Ovary (tissue), 9 donors: ENCODE results near the gene TTC33. TPM values are rescaled to one million over a fixed set of nuclear protein-coding genes. Genes with fewer than 3 reads are reported as not detected.

Source experiments
- DNase-seq, 5 donors: peaks; one replicate each; pipeline ENCODE4 v3.0.0-alpha.2; 2019 to 2020
- H3K27ac ChIP-seq, 2 donors: fragments of 200-600 bp; one replicate each; pipeline versions ENCODE4 v1.5.1 to v1.8.0; 2019 to 2022
- H3K27me3 ChIP-seq: fragments of 200-600 bp; one replicate; pipeline ENCODE4 v1.8.0; 2022
- H3K36me3 ChIP-seq: fragments of 200-600 bp; sonication (generic); one replicate; pipeline ENCODE4 v1.5.1; 2019
- H3K4me1 ChIP-seq: one replicate; pipeline ENCODE4 v1.8.1; 2013; ENCODE audit warnings: mild to moderate bottlenecking, moderate library complexity; ENCODE audit not compliant: insufficient read depth
- H3K4me3 ChIP-seq: fragments of 200-600 bp; sonication (generic); one replicate; pipeline ENCODE4 v1.5.1; 2017
- H3K9me3 ChIP-seq, 2 donors: fragments of 200-600 bp in 1 of 2; sonication (generic) in 1 of 2; one replicate each; pipeline versions ENCODE4 v1.5.1 to v1.8.1; 2013 to 2019; ENCODE audit warnings: mild to moderate bottlenecking in 1 of 2, moderate library complexity in 1 of 2
- CTCF ChIP-seq, 3 donors: fragments of 450-650 bp in 2 of 3; fragments of 200-600 bp in 1 of 3; IDR thresholded peaks; one replicate each; pipeline versions ENCODE4 v1.5.1 to v1.8.0; 2016 to 2022; ENCODE audit warnings: antibody characterized with exemption in 3 of 3, mild to moderate bottlenecking in 1 of 3
- EP300 ChIP-seq: sonication (generic); formaldehyde crosslinking; IDR thresholded peaks from one replicate; pipeline ENCODE4 v1.6.1; 2017; ENCODE audit warnings: antibody characterized with exemption
- POLR2A ChIP-seq: fragments of 450-650 bp; IDR thresholded peaks from one replicate; pipeline ENCODE4 v1.6.1; 2017; ENCODE audit warnings: antibody characterized with exemption, mild to moderate bottlenecking, moderate library complexity
- WGBS, 3 donors: extraction: QIAGEN DNeasy Blood & Tissue Kit in 1 of 3; methylation state at CpG; one replicate each; pipeline versions ENCODE4 v1.1.5 to v1.1.7; 2013 to 2017; 5-methylcytosine and 5-hydroxymethylcytosine counted together
- intact Hi-C, 4 donors: fragments of 100-400 bp; cut with DNase I; formaldehyde crosslinking; loops; one replicate each; pipeline versions ENCODE4 v1.11.0 to v1.15.1; 2022 to 2023
- polyA plus RNA-seq, 2 donors: library from polyadenylated mRNA; stranded (reverse); fragments of 200-250 nt in 1 of 2; fragments of 350-450 nt in 1 of 2; fragmentation: Illumina TruSeq in 1 of 2; extraction: RNeasy Lipid Tissue Mini Kit (QIAGEN cat#74804) in 1 of 2; gene quantifications; one replicate each; pipeline ENCODE4 v1.2.3, GENCODE V29; 2013 to 2014
- total RNA-seq, 7 donors: library from RNA; depleted of rRNA in 2 of 7; stranded (reverse); fragments of >200 nt in 2 of 7; fragmentation: NEBNext Ultra II Directional in 3 of 7; extraction: Animal tissue kit (Norgen Biotek cat#: 25700) in 3 of 7; gene quantifications; one replicate each; pipeline versions ENCODE4 v1.1.0 to v1.2.4, GENCODE V29; 2016 to 2023
- donor health status: DM: no; HTN: no; CAD: no; lungs with moderate emphysema.
- donor health status: DM: no; HTN: no; CAD: no.
- donor health status: Bipolar disorder and iron deficiency.
- donor health status: DM: yes; HTN: yes; CAD: no.
- donor health status: DM: no; HTN: no; CAD: no.
- donor health status: DM: yes; HTN: yes; CAD: no.

Gene TTC33
- total and polyA plus RNA-seq, 9 donors, result 10.6 to 26.0 (median 18.8) TPM

GRCh38 chr5:40606077-40606765 is 149.5 kb downstream of the TTC33 start:
- no peak overlapping the region for H3K4me3 ChIP-seq
- intact Hi-C loops, result no loop called here

DNA sequence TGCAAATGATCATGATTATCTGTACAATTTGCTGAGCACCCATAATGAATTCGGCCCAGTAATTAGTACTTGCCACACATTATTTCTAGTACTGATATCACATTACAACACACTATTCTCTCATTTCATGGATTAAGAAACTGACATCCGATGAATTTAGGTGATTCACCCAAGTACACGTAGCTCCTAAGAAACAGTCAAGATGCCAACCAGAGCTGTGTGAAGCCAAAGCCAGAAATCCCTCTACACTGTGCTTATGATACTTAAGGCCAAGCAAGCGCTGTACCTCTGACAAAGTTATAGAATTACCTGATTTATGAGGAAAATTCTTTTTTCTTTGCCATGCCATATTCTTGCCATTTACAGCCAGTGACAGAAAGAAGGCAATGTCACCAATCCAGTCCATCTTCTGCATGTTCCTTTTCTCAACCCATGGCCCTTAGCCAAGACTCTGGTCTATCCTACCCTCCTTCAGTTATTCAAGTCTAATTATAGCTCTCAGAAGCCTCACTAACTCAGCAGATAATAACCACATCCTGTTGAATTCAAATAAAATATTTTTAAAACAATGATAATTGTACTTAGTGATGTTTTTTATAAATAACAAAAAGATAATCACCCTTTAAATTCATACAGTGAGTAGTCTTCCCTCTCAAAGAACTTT is 150.3 kb downstream of the TTC33 start:
- H3K4me3 ChIP-seq, result no peak overlapping the region
- no peaks in the 10 kb centered on the region for H3K36me3 ChIP-seq
- DNase-seq, result no peak
- TF ChIP-seq CTCF (IDR thresholded peaks at IDR 0.05) (no peak), POLR2A (no peak), EP300 (no peak)
- WGBS, 3 donors, result 84 to 91% (median 85%) methylated on average over 4 of the region's 4 CpGs
- no peaks in the 10 kb centered on the region for H3K4me1 ChIP-seq
- no peaks in the 10 kb centered on the region for H3K27me3 ChIP-seq
- H3K9me3 ChIP-seq, result no peaks in the 10 kb centered on the region
- intact Hi-C loops, result no loop called here
- H3K27ac ChIP-seq, result no peak overlapping the region

More at GRCh38 chr5:40606077-40606765, 149.5 kb downstream of the TTC33 start:
- 49 to 67% (median 53%) methylated on average over 11 of the region's 11 CpGs for WGBS, 3 donors
- TF ChIP-seq EP300, result no peak
- no peak for TF ChIP-seq POLR2A
- no peak for TF ChIP-seq CTCF (IDR thresholded peaks at IDR 0.05)
- Histone ChIP-seq H3K9me3 (no peaks in the 10 kb centered on the region), H3K4me1 (no peaks in the 10 kb centered on the region), H3K36me3 (no peaks in the 10 kb centered on the region), H3K27ac (no peak overlapping the region), H3K27me3 (no peaks in the 10 kb centered on the region)
- no peak for DNase-seq

DNA sequence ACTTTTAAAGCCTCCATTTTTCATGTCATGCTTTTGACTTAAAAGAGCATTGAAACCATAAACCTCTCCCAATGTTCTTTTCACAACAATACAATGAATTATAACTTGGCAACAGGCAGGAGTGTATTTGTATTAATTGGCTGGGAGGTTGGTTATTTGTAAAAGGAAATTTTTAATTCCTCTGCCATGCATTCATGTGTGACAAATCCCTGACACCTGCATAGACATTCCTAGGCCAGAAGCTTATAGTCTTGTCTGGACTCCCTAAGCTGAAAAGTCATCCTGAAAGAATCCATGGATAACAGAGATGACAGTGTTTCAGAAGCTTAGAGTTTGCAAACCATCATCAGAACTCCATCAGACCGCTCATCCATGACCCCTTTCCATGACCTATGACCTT is 152.4 kb downstream of the TTC33 start:
- Histone ChIP-seq H3K9me3 (no peaks in the 10 kb centered on the region), H3K4me3 (no peak overlapping the region), H3K27me3 (no peaks in the 10 kb centered on the region), H3K36me3 (no peaks in the 10 kb centered on the region), H3K27ac (no peak overlapping the region), H3K4me1 (no peaks in the 10 kb centered on the region)
- TF ChIP-seq CTCF (IDR thresholded peaks at IDR 0.05) (no peak), POLR2A (no peak), EP300 (no peak)
- DNase-seq, result no peak
- 58 to 70% (median 68%) methylated on average over 1 of the region's 1 CpG for WGBS, 3 donors
- intact Hi-C loops, result no loop called here

DNA sequence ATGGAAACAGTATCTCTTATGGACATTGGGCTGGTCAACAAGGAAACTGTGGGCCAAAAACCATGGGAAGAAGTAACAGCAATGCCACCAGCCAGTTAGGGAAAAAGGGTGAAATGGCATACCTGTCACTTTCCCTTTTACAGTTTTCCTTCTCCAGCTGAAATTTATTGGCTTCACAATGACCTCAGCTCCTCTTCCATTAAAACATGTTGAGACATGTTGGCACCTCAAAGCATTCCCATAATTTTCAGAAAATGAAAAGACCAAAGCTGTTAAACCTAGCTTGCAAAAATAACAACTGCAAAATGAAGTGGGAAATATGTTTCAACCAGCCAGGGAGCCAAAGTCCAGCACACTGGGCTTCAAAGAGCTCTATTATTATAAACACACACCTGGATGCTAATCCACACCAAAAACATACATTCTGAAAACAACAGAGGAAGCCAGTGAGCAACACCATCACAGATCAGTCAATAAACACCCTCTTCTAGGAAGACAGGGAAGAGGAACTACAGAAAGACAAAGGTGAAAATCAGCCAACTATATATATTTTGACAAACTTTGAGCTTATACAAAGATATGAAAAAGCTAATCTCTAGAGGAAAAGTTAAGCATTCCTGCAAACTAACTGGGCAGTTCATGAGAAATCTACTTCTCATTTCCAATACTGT is 154.4 kb downstream of the TTC33 start:
- Histone ChIP-seq H3K4me1 (no peaks in the 10 kb centered on the region), H3K9me3 (no peaks in the 10 kb centered on the region), H3K36me3 (no peaks in the 10 kb centered on the region), H3K27ac (no peak overlapping the region), H3K27me3 (no peaks in the 10 kb centered on the region), H3K4me3 (no peak overlapping the region)
- intact Hi-C loops, result no loop called here
- no peak for TF ChIP-seq CTCF (IDR thresholded peaks at IDR 0.05)
- TF ChIP-seq EP300, result no peak
- TF ChIP-seq POLR2A, result no peak
- DNase-seq, result no peak
